HL-60/S4 treated with phorbol 12-myristate 13-acetate at 8.2 ng/mL for 4 days and 3 days (cell line): ENCODE results near the gene YWHAB.

Experiments used
- in situ Hi-C: fragments of 300-500 bp; cut with MboI; formaldehyde crosslinking; loops from 2 replicates; pipeline ENCODE4 v1.15.0; 2022; ENCODE audit warnings: low sequenced_read_pairs

YWHAB gene

DNA sequence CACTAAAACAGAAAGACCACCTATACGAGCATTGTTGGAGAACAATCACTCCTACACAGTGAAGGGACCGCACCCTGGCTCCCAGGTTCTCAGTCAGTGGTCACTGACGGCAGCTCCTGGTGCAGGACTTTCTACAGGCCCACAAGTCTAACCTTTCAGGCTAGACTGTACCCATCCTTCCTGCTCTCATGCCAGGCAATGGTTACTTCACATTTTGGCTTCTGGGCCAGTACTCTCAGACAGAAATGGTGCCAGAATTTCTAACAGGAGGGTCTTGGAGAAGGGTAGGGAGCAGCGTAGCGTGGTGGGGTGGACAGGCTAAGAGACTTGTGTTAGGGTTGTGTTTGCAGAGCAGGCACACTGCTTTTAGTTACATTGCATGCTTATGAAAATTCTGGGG lies 62.6 kb downstream of the YWHAB start:
- in situ Hi-C loops, result no loop called here

DNA sequence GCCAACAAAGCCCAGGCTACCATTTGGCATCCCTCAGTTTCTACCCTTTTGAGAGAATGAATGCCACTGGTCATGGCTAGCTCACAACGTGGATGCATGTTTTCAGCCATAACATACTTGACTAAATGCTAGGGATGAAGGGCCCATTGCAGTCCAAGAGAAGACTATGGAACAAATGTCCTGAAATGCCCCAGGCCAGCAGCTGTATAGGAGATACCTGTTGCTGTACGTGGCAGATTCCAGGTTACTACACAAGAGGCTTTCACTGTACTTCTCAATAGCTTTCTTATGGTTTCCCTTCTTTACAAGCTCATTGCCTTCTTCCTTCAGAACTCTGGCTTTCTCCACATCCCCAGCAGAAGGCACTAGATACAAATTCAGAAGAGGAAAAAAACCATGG lies 63.0 kb downstream of the YWHAB start:
- in situ Hi-C loops, result no loop called here

- in situ Hi-C loops, result no loop called here
Measured at GRCh38 chr20:44950368-44950767, 64.9 kb downstream of the YWHAB start.

GRCh38 chr20:44952731-44953130 lies 67.2 kb downstream of the YWHAB start:
- in situ Hi-C loops, result no loop called here

- in situ Hi-C loops, result no loop called here
Measured at GRCh38 chr20:44954211-44954610, 68.7 kb downstream of the YWHAB start.

- in situ Hi-C loops, result no loop called here
Measured at GRCh38 chr20:44955270-44955669, 69.8 kb downstream of the YWHAB start.

DNA sequence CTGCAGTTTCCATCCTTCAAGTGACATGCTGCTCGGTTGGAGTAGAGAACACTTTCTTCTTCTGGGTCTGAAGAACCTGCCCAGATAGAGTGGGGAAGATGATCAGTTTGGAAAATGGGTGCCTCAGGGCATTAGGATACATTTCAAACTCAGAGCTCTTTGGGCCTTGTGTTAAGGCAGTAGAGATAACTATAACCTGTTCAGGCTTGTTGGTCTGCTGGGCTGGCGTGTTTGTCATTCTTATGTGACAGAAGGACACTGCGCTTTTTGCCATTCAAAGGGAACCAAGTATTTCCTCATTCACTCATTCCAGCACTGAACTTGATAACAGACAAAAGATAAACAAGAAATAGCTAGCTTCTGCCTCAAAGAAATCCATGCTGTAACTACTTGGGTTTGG lies 70.9 kb downstream of the YWHAB start:
- in situ Hi-C loops, result no loop called here
